GM21529 (cell line): ENCODE results near the gene NDUFB3.

ENCODE experiments used
- ATAC-seq: cut with Tn5 transposase; IDR thresholded peaks from one replicate; pipeline ENCODE4 v1.9.1; 2021; ENCODE audit not compliant: unreplicated experiment

NDUFB3 gene

DNA sequence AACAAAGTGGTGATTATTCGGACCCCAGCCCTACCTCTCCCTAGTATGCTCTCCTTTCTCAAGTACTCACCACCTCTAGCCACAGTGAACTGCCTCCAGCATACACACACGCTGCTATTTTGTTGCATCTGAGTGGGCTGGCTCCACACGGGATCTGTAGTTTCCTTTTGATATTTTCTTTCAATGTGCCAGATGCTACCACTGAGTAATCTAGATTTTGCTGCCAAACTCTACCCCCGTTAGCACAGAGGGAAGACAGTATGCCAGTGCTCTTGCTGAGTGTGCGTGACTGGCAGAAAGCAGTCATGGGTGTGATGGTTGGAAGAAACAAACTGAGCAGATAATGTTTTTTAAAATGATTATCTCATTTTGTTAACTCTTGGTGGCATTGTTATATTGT is 55.8 kb downstream of the NDUFB3 start:
- ATAC-seq, result no peak

DNA sequence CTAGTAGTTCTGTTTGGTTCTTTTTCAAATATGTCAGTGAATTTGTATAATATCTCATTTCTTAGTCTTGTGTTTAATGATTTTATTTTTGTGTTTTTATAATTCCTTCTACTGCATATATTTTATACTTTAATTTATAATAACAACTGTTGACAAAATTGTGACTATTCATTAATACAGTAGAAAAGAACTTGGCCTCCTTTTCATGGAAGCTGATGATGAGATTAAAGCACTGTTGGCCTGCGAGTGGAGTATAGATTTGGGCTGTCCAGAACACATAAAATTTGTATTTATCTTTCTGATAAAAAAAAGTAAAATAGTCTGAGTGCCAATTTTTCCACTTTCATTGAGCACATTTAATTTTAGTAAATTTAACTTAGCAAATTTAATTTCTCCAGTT is 56.2 kb downstream of the NDUFB3 start:
- no peak for ATAC-seq

DNA sequence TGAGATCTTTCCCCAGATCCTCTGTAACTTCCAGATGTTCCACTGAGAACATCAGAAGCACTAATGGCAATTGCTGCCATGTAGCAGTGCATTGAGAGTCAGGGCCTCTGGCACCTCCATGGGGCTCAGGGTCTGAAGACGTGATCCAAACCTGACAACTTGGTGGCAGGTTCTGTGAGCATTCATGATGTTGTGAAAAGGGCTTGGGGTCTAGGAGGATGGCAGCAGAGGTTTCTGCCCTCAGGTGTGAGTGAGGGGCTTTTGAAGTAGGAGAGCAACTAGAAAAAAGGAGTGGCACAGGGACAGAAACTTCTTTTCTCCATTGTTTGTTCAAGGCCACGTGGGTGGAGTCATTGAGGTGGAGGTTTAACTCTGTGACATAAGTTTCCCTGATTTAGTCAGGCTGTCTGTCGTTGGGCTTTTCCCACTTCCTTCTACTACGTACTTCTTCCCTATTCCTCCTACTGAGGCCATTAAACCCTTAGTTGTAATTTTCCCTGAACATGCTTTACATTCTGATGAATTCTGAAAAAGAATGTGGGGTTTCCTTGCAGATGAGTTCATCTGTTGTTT is 57.2 kb downstream of the NDUFB3 start:
- no peak for ATAC-seq

DNA sequence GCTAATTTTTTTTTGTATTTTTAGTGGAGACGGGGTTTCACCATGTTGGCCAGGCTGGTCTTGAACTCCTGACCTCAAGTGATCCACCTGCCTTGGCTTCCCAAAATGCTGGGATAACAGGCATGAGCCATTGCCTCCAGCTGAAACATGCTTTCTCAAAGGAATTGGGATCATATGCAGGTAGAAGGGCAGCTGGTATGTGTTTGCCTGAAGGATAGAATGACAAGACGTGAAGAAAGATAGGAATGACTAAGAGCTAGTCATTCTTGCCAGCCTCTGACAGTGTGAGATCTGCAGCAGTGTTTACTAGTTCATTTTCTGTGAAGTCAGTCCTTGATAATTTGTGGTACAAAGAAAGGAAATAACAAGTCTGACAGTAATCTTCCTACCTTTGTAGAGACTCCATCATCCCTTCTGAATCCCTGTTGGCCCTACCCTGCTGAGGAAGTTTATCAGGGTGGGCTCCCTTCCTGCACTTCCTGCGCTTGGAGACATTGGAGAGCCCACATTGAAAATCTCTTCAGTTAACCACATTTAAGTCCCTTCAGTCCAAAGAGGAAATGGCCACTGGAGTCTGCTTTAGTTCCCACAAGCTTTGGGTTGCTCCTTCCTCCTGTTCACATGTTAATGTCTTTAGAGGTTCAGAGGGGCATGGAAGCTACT is 58.9 kb downstream of the NDUFB3 start:
- ATAC-seq, result peak; percentile 25

DNA sequence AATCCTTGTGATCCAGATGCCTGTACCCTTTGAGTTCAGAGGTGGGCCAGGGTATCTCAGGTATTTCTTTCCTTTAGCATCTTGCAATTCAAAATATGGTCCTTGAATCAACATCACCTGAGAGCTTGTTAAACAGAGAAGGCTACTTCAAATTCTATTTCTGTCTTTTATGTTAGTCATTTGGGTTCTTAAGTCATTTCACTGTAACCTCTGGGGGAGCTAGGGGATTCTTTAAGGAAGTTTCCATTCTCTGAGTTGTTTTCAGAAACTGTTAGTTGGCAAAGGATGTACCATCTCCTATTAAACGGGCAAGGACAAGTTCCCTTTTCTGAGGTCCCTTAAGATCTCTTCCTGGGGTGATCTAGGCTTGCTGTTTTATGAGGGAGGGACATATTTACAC is 60.7 kb downstream of the NDUFB3 start:
- ATAC-seq, result peak; percentile 44
